ENCODE measurements around the gene LINGO4.
"Not testable (repeated sequence)": the region's sequence is repeated elsewhere in the genome, so short reads cannot be mapped to it uniquely, and the experiment has no call there.

The LINGO4 gene

GRCh38 chr1:151782026-151782425 lies 23.2 kb downstream of the LINGO4 start:
- not testable (repeated sequence) for DNase-seq (ENCODE audit: low spot score)

- not testable (repeated sequence) for DNase-seq (ENCODE audit: low spot score)
Measured at GRCh38 chr1:151780736-151781135, 24.5 kb downstream of the LINGO4 start.

- no peak for DNase-seq (ENCODE audit: low spot score)
Measured at GRCh38 chr1:151779852-151780251, 25.4 kb downstream of the LINGO4 start.

GRCh38 chr1:151777317-151777716 lies 27.9 kb downstream of the LINGO4 start:
- DNase-seq (ENCODE audit: low spot score) = no peak

- no peak for DNase-seq (ENCODE audit: low spot score)
Measured at GRCh38 chr1:151776665-151777062, 28.6 kb downstream of the LINGO4 start.

GRCh38 chr1:151775894-151776664 lies 29.1 kb downstream of the LINGO4 start:
- peak; percentile 15 for DNase-seq (ENCODE audit: low spot score)

GRCh38 chr1:151774256-151774922 lies 30.8 kb downstream of the LINGO4 start:
- DNase-seq (ENCODE audit: low spot score) = peak; percentile 63

- DNase-seq (ENCODE audit: low spot score) = peak; percentile 22
Measured at GRCh38 chr1:151773702-151774101, 31.5 kb downstream of the LINGO4 start.

- DNase-seq (ENCODE audit: low spot score) = not testable (repeated sequence)
Measured at GRCh38 chr1:151769270-151769669, 35.9 kb downstream of the LINGO4 start.

- not testable (repeated sequence) for DNase-seq (ENCODE audit: low spot score)
Measured at GRCh38 chr1:151768351-151769066, 36.7 kb downstream of the LINGO4 start.

GRCh38 chr1:151763990-151764389 lies 41.2 kb downstream of the LINGO4 start:
- DNase-seq (ENCODE audit: low spot score) = no peak

GRCh38 chr1:151762941-151763921 lies 42.0 kb downstream of the LINGO4 start, which contains the start of gene MRPL9:
Gene MRPL9, minus strand, starts transcription at chr1:151763496. Its CDS starts 17 bp downstream, at chr1:151763479.
- peak; percentile 76 for DNase-seq (ENCODE audit: low spot score)

- DNase-seq (ENCODE audit: low spot score) = no peak
Measured at GRCh38 chr1:151760597-151761385, 44.4 kb downstream of the LINGO4 start.

GRCh38 chr1:151759241-151759640 lies 46.0 kb downstream of the LINGO4 start:
- no peak for DNase-seq (ENCODE audit: low spot score)

GRCh38 chr1:151756291-151756690 lies 48.9 kb downstream of the LINGO4 start:
- no peak for DNase-seq (ENCODE audit: low spot score)
